GM19468 (cell line): ENCODE data around the gene GPHB5.
"Not testable (repeated sequence)": the region's sequence is repeated elsewhere in the genome, so short reads cannot be mapped to it uniquely, and the experiment has no call there.

ENCODE experiments used
- ATAC-seq: cut with Tn5 transposase; IDR thresholded peaks from one replicate; pipeline ENCODE4 v1.9.1; 2021; ENCODE audit warnings: mild to moderate bottlenecking, moderate library complexity, moderate number of reproducible peaks; ENCODE audit not compliant: unreplicated experiment; ENCODE audit errors: extremely low read depth

The GPHB5 gene, protein sequence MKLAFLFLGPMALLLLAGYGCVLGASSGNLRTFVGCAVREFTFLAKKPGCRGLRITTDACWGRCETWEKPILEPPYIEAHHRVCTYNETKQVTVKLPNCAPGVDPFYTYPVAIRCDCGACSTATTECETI

DNA sequence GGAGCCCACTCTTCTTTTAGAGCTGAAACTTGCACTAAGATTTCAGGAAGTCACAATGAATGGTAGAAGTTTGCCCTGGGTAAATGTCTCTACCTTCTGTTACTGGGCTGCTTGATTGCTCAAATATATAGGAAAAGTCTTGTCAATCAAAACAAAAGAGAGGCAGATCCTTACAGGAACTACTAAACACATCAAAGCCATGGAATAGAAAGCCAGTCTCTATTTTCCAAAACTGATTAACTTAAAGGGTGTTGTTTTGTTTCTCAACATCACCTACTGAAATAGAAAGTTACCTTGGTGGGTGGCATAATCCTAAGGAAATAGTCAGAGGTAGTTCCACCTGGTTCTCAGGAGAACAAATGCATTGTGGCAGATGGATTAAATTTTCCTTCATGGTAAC lies at the start of gene GPHB5:
Gene GPHB5, minus strand, starts transcription at position 101 of the 400 bp plus-strand sequence. CDS start 1,086 bp downstream, outside the sequence.
- no peak for ATAC-seq

DNA sequence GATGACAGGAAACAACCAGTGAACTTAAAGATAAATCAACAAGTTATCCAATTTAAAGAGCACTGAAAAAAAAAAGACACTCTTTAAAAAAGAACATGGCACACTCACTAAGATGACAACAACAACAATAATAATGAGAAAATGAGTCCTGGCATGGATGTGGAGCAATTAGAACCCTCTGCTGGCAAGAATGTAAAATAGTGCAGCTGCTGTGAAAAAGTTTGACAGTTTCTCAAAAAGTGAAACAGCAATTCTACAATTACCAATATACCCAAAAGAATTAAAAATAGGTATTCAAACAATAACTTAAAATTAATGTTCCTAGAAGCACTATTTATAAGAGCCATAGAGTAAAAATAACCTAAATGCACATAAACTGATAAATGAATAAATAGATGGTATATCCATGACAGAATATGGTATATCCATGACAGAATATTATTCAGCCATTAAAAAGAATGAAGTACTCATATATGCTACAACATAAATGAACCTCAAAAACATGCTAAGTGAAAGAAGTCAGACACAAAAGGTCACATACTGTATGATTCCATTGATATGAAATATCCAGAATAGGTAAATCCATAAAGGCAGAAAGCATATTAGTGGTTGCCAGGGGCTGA lies 49.1 kb upstream of the GPHB5 start:
- ATAC-seq = no peak

DNA sequence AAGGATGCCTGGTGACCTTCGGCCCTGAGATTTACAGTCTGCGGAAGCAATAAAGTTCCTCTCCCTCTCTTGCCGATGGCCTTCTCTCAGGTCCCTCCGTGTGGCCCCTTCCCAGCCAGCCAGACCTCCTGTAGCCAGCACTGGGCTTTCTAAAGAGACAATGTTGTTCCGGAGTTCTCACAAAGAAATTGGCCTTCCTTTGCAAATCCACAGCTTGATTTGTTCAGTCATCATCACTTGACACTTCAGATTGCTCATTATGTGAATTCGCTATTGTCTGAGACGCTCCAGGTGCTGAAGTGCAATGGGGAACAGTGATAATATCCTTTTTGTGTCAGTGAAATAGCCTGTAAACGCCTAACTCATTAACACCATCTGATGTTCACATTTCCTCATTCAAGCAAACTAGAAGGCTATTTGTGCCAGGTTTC lies 43.7 kb upstream of the GPHB5 start:
- no peak for ATAC-seq

DNA sequence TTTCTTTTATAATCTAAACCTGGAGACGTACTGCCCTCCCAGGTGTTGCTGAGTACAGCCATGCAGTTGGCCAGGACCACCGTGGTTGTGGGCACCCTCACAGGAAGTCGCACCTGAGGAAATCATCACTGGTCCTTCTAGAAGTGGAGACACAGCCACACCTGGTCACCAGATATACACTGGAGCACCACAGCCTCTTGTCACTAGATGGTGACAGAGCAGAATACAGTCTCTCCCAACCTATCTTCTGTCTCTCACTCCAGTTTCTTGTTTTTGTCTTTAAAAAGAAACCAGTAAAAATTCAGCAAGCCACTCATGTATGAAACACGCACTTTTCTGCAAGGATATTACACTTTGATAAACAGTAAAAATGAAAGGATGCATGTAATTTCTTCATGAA lies 43.1 kb upstream of the GPHB5 start:
- ATAC-seq = no peak

DNA sequence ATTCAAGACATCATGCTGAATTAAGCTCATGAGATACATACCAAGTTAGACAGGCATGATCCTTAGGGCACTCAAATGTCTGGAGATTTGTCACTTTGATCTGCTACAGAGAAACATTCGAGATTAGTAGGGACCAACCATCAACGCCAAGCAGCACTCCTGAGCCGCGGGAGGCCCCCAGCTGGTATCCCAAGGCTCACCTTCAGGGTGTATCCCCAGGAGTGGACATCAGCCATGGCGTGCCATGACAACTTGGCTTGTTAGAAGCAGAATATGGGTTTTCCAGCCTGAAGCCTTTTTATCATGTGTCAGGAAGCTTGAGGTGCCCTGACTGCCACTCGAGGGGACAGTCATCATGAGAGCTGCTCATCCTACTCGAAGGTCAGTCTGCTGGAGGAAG lies 39.1 kb upstream of the GPHB5 start:
- no peak for ATAC-seq

DNA sequence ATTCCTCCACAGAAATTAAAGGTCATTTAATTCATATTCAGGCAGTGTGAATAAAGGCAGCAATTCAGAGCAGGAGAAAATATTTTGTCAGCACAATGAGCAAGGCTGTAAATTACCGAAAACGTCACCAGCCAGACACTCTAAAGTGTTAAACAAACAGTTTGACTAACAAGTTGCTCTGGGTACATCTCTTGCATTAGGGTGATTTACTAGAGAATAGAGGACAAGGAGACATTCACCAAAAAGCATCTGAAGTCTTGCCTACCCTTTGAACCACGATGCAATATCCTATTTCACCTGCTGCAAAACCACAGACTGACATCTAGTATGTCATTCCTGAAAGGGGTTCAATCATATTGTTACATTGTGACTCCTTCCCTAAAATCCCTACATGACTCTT lies 27.1 kb upstream of the GPHB5 start:
- ATAC-seq = no peak

DNA sequence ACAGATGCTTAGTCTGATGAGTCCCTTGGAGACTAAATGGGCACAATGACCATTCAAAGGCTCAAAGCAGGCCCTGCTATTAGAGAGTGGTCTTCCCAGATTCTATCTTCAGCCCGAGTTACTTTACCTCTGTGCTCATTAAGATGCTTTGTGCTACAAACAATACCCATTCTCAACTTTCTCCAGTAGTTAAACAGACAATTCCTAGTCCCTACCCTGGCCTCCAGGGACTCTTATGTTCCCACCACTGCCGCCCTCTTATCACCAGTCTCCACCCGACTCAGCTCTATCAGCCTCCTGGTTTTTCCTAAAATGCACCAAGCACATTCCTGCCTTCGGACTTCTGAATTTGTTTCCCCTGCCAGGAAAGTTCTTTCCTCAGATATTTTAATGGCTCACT lies 25.6 kb upstream of the GPHB5 start:
- no peak for ATAC-seq

DNA sequence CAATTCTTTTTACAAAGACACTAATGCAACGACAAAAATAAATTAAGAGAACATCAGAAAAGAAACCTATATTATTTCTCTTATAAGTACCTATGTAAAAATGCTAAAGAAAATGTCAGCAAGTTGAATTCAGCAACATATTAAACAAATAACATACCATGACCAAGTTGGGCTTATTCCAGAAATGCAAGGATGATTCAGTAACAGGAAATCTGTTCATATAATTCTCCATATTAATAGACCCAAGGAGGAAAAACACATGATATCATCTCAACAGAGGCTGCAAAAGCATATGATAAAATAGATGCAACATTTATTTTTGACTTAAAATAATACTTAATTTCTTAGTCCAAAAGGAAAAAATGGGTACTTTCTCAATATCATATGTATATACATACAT lies 25.1 kb upstream of the GPHB5 start:
- no peak for ATAC-seq

DNA sequence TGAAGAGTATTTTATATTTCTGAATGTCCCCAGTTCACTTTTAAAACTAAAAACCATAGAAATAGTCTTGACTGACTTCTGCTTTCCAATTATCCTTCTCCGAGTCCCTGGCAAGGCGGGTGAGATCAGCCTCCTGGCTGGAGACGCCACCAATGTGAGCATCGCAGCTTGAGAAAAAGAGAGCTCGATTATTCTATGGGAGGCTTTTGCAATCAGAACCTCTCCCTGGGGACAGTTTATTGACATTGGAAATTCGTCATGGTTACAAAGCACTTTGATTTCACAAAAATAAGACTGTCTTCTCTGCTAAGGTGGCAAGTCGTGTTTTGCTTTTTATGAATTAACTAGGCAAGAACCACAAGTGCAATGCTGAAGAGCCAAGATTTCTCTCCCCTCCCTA lies 23.6 kb upstream of the GPHB5 start:
- ATAC-seq = no peak

DNA sequence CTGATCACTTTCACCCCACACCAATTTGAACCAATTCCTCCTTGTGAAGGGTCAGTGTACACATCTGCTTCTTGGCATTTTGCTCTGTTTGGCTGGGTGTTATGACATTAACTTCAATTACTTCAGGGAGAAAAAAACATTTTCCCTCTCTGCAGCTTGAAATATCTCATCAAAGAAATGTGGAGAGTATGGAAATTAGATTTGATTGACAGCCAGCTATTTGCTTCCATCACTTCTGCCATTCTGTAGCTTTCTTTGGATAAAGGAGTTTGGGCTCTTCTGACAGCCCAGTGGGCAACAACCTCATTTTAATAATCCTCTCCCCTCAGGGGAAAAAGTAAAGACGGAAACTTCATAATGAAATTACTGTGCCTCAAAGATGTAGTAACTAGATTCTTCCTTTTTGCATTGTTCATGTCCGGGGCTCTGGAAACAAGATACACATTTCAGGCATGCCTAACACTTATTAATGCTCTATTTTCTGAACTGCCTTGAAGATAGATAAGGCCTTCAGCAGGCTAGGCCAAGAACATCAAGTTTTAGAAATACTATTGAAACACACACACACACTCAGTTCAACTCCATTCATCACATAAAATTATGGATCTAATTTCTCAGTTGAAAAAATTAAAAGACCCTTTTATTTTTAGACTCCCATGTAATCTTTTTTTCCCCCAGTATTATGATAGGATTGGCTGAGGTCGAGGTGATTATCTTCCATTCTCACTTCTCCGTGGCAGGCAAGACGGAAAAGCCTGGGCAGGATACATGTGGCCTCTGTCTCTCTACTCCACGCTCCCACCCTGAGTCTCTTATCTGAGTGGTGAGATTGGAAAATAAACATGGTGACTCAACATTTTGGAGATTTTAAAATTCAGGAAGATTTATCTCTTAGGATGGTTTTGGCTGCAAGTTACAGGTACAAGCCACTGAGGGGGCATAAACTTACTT lies 10.3 kb upstream of the GPHB5 start:
- no peak for ATAC-seq

DNA sequence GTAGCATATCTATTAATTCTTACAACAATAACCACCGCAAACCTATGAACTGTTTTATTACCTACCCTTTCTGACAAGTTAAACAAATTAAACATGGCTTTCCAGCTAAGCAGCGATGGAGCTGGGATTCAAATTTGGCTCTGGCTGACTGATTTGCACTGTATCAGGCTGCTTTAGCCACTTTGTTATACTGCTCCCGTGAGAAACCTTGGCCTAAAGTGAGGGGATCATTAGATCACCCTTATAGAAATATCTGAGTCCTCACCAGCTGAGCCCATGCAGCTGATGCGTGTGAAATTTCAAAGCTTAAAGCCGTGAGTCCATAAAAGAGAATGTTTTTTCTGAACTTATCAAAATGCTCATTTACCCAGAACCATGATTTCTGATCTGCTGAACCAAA lies 8.1 kb upstream of the GPHB5 start:
- ATAC-seq = no peak

DNA sequence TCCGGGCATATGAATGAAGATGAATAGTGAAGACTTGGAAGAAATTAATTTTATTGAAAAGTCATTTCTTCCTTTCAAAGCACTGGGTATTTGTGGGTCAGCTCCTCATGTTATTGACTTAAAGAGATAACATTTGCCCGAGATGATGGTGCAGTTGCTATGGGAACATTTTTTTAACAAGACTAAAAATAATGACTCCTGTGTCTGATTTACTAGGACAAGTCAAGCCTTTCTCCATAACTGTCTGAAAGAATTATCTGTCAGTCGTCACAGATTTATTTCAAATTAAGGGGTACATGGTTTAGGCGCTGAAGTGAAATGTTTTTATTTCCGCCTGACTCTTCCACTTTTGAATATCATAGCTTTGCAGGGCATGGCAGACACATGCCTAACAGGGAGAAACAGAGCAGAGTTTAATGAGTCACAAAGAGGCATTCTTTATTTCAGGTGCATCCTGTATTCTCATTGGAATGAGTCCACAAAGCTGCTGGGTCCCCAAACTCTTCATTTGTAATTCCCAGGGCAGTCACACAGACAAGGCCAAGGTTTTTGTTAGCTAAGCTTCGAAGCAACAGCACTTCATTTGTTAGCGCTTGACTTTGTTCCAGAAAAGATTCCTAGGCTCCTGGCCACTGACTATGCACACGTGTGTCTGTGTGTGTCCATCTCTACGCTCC lies 4.3 kb upstream of the GPHB5 start:
- ATAC-seq = no peak

DNA sequence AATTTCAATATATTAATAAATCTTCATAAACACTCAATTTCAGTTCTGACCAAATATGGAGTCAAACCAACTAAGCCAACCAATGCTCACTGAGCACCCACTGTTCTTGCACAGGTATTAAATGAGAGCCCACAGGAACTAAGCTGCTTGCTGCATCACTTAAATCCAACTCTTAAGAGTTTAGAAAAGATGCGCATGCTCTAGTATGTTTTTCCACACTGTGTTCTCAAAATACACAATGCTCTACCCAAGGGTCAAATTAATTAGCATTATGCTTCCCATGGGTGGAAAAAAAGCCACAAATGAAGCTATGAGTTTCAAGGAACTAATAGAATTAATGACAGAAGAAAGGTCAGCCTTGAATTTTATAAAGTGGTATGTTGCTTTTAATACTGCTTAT lies 3.7 kb upstream of the GPHB5 start:
- ATAC-seq = no peak

DNA sequence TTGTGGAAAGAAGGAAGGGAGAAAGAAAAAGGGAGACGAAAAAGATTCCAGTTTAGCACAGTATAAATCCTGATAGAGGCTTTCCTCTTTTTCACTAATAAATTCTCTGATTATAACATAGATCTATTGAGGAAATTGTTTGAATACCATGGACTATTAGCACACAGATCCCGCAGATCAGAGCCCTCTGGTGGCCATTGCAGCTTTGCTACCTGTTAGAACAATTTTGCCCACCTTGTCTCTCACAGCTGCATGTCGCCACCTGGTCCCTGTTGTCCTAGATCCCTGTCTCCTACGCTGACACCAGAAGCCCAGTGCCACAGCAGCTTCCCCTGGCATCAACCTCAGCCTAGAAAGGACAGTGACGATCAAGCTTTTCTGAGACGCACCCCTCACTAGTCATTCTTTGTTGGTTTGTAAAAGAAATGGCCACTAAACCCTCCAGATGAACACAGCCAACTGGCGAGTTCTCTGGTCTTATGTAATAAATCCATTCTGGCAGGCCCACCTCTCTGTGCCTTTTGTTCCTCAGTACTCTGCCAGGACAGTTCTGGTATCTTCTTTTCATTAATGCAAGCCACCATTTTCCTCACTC lies 9.9 kb downstream of the GPHB5 start:
- no peak for ATAC-seq

DNA sequence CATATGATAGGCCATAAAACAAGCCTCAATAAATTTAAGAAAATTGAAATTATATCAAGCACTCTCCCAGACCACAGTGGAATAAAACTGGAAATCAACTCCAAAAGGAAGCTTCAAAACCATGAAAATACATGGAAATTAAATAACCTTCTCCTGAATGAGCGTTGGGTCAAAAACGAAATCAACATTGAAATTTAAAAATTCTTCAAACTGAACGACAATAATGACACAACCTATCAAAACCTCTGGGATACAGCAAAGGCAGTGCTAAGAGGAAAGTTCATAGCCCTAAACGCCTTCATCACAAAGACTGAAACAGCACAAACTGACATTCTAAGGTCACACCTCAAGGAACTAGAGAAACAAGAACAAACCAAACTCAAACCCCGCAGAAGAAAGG lies 14.3 kb downstream of the GPHB5 start:
- ATAC-seq = not testable (repeated sequence)

DNA sequence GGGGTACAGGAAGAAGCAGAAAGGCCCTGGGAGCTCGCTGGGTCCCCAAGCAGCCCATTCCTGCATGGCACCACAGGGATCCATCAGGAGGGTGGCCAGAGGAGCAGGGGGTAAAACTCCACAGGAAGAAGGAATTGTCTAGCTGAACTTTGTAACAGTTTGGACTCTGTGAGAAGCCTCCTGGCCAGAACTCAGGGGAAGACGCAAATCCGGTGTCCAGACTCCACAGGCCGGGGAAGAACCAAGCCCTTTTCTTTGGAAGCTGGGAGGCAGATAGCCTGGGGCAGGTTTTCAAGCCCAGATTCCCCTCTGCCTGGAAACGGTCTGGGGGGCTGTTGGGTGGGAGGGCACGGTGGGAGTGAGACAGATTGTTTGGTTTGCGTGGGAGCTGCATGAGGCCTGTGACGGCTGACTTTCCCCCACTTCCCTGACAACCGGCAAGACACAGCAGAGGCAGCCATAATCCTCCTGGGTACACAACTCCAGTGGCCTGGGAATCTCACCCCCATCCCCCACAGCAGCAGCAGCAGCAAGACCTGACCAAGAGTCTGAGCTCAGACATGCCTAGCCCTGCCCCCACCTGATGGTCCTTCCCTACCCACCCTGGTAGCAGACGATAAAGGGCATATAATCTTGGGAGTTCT lies 16.7 kb downstream of the GPHB5 start:
- ATAC-seq = no peak

DNA sequence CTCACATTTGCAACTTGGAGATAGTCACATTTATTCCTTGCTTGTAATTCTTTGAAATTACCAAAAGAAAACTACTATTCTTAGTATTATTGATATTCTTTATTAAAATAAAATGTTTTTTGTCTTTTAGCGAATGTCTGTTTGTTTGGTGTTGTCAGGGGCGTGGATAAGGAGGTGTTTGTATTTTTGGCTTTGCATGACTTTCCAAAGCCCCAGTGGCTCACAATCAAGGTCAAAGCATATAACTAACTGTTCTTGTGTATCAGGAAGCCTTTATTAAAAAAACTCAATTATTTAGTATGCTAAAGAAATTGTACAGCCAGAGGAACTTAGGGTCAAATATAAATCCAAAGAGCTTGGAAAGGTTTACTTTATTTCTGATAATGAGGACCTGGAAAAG lies 17.9 kb downstream of the GPHB5 start:
- ATAC-seq = no peak

DNA sequence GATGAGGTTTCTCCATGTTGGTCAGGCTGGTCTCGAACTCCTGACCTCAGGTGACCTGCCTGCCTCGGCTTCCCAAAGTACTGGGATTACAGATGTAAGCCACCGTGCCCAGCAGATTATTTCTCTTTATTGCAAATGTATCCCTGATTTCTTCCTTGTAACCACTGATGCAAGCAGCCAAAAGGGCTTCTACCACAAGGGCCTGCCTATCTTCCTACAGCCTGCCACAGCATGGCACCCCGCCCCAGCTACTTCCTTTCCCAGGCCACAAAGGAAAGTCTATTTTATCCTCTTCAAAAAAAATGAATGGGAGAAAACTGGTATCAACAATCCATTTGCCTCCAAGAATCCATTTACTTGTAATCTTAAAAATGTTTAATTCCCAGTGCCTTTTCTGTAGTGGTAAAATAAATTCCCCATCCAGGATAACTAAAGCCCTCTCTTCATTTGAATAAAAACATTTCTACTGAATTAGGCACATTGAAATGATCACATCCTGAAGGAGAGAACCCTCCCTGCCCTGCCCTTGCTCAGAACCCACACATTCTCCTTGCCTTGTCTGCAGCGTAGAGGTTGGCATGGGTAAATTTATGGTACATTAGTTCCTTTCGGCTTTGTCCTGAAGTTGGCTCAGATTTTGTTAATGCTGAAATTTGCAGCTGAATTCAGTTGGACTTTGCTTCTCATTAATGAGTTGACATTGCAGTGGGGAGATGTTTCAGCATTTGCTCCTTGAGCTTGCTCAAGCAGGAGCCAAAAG lies 19.2 kb downstream of the GPHB5 start:
- no peak for ATAC-seq

DNA sequence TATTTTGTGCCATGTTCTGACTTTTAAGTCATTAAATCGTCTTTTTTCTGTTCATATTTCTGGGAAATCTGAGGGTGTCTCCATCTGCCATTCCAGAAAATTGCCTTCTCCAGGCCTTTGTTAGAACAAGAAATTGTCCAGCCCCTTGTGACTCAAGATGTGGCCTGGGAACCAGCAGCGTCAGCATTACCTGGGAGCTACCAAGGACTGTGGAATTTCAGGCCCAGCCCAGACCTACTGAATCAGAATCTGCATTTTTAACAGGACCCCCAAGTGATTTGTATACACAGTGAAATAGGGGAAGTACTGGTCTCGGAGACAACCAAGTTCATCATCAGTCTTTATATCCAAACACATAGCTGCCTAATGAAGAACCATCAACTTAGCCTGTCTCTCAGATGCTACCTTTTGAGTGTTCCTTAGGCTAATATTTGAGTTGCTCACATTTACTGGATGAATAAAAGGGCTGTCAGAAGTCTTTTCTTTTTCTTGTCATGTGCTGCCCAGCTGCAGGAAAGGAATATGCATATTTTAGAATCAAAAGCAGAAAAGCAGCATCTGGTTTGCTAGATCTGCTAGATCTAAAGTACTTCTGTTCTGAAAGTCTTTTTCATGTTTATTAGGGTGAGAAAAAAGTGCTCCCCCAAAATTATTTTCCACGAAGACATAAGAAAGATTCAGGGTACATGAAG lies 21.2 kb downstream of the GPHB5 start:
- ATAC-seq = no peak
